H1 (cell line): Measurements from ENCODE around the gene R3HDM4. TPM values are rescaled to one million over a fixed set of nuclear protein-coding genes. Genes with fewer than 3 reads are reported as not detected.

Experiments used
- CTCF ChIA-PET: fragments of 300-600 bp; sonication (Branson Sonifier 250); formaldehyde crosslinking; loops from one replicate; lab custom pipeline; 2021; ENCODE audit not compliant: partially characterized antibody; lab: Charles Lee
- POLR2A ChIA-PET: fragments of 300-600 bp; sonication (Branson Sonifier 250); formaldehyde crosslinking; loops from one replicate; lab custom pipeline; 2021; ENCODE audit warnings: inconsistent platforms; ENCODE audit not compliant: partially characterized antibody; lab: Charles Lee
- DNase-seq, 2 experiments: peaks; one replicate each; pipeline versions ENCODE4 v3.0.0 to v3.0.0-alpha.2; 2010 to 2022; ENCODE audit warnings: low spot score in 2 of 2, low read depth in 1 of 2, mixed read lengths in 1 of 2
- FAIRE-seq: peaks from 2 replicates; lab custom pipeline; 2011; peaks lifted over from hg19 to GRCh38; lab: Jason Lieb, UNC
- H2AFZ ChIP-seq: 2 replicates; pipeline ENCODE4 v1.8.1; 2012; ENCODE audit warnings: low read length, inconsistent platforms
- H2AK5ac ChIP-seq: 2 replicates; pipeline ENCODE4 v1.6.1; 2013; ENCODE audit warnings: low read depth, low read length
- H2BK120ac ChIP-seq: replicated peaks from 2 replicates; pipeline ENCODE3; 2013; ENCODE audit warnings: low read depth, low read length, inconsistent platforms
- H2BK12ac ChIP-seq: 2 replicates; pipeline ENCODE4 v1.6.1; 2013; ENCODE audit warnings: low read depth, low read length
- H2BK15ac ChIP-seq: 2 replicates; pipeline ENCODE4 v1.6.1; 2013; ENCODE audit warnings: low read length
- H2BK20ac ChIP-seq: 2 replicates; pipeline ENCODE4 v1.6.1; 2013; ENCODE audit warnings: low read length
- H2BK5ac ChIP-seq: 2 replicates; pipeline ENCODE4 v1.6.1; 2013; ENCODE audit warnings: low read depth, low read length
- H3K14ac ChIP-seq: 2 replicates; pipeline ENCODE4 v1.6.1; 2013; ENCODE audit warnings: inconsistent platforms; ENCODE audit not compliant: insufficient read length
- H3K18ac ChIP-seq: 2 replicates; pipeline ENCODE4 v1.6.1; 2013; ENCODE audit warnings: low read length; ENCODE audit errors: extremely low read depth
- H3K23ac ChIP-seq: 2 replicates; pipeline ENCODE4 v1.6.1; 2013; ENCODE audit warnings: inconsistent platforms; ENCODE audit not compliant: insufficient read length
- H3K23me2 ChIP-seq: 2 replicates; pipeline ENCODE4 v1.6.1; 2013; ENCODE audit warnings: low read depth, low read length
- H3K27ac ChIP-seq: 2 replicates; pipeline ENCODE4 v1.6.1; 2011; ENCODE audit warnings: low read depth, low read length, inconsistent platforms
- H3K27me3 ChIP-seq, 4 experiments: replicated peaks in 1 of 4; 1 replicate in 1 of 4; 2 replicates in 3 of 4; pipeline versions ENCODE4 v1.6.1 to v1.8.1; 2011 to 2013; ENCODE audit warnings: low read length in 3 of 4, mild to moderate bottlenecking in 3 of 4, inconsistent platforms in 2 of 4, mixed read lengths in 2 of 4, moderate library complexity in 1 of 4; ENCODE audit not compliant: control insufficient read depth in 3 of 4, insufficient read depth in 3 of 4; ENCODE audit errors: extremely low read depth in 1 of 4
- H3K36me3 ChIP-seq, 4 experiments: 2 replicates each; pipeline versions ENCODE4 v1.6.1 to v1.8.1; 2011 to 2013; ENCODE audit warnings: mild to moderate bottlenecking in 4 of 4, low read length in 3 of 4, moderate library complexity in 2 of 4, control low read depth in 1 of 4, inconsistent platforms in 1 of 4; ENCODE audit not compliant: insufficient read depth in 4 of 4, control insufficient read depth in 2 of 4
- H3K4ac ChIP-seq: replicated peaks from 2 replicates; pipeline ENCODE3; 2013; ENCODE audit warnings: low read length, low read depth, mixed read lengths, inconsistent platforms; ENCODE audit not compliant: insufficient read length
- H3K4me1 ChIP-seq, 4 experiments: replicated peaks in 1 of 4; 1 replicate in 1 of 4; 2 replicates in 3 of 4; pipeline versions ENCODE4 v1.6.1 to v1.8.1; 2011 to 2013; ENCODE audit warnings: low read length in 3 of 4, inconsistent platforms in 2 of 4, mixed read lengths in 1 of 4; ENCODE audit not compliant: insufficient read depth in 4 of 4, control insufficient read depth in 3 of 4
- H3K4me2 ChIP-seq, 2 experiments: 2 replicates each; pipeline versions ENCODE4 v1.6.1 to v1.8.1; 2011 to 2013; ENCODE audit warnings: low read depth in 2 of 2, low read length in 2 of 2, control low read depth in 1 of 2, inconsistent platforms in 1 of 2, mild to moderate bottlenecking in 1 of 2; ENCODE audit not compliant: insufficient read depth in 1 of 2
- H3K4me3 ChIP-seq, 4 experiments: fragments of 200-600, 300-600 bp in 1 of 4; sonication (generic), shearing (Covaris generic), sonication (Bioruptor Twin) in 1 of 4; 2 replicates each; pipeline versions ENCODE4 v1.5.1 to v1.8.1; 2011 to 2016; ENCODE audit warnings: low read length in 4 of 4, low read depth in 3 of 4, control low read depth in 2 of 4, inconsistent platforms in 2 of 4, mild to moderate bottlenecking in 2 of 4, mixed read lengths in 1 of 4, moderate library complexity in 1 of 4; ENCODE audit not compliant: insufficient read depth in 2 of 4; ENCODE audit errors: extremely low read depth in 1 of 4
- H3K56ac ChIP-seq: replicated peaks from 2 replicates; pipeline ENCODE3; 2013; ENCODE audit warnings: low read depth, mild to moderate bottlenecking, mixed read lengths, low read length, inconsistent platforms; ENCODE audit not compliant: insufficient read length
- H3K79me1 ChIP-seq: 2 replicates; pipeline ENCODE4 v1.6.1; 2013; ENCODE audit warnings: low read depth, low read length, control low read depth
- H3K79me2 ChIP-seq, 2 experiments: 2 replicates each; pipeline versions ENCODE4 v1.6.1 to v1.8.1; 2012 to 2013; ENCODE audit warnings: low read length in 2 of 2, mild to moderate bottlenecking in 2 of 2, inconsistent platforms in 1 of 2; ENCODE audit not compliant: insufficient read depth in 2 of 2, control insufficient read depth in 1 of 2
- H3K9ac ChIP-seq, 4 experiments: replicated peaks in 1 of 4; 1 replicate in 1 of 4; 2 replicates in 3 of 4; pipeline versions ENCODE4 v1.6.1 to v1.8.1; 2011 to 2013; ENCODE audit warnings: low read depth in 3 of 4, low read length in 3 of 4, control low read depth in 2 of 4, mild to moderate bottlenecking in 2 of 4, moderate library complexity in 2 of 4, inconsistent platforms in 1 of 4; ENCODE audit errors: extremely low read depth in 1 of 4
- H3K9me3 ChIP-seq, 2 experiments: 2 replicates each; pipeline versions ENCODE4 v1.6.1 to v1.8.1; 2012 to 2013; ENCODE audit warnings: mild to moderate bottlenecking in 2 of 2, moderate library complexity in 2 of 2, control low read depth in 1 of 2, inconsistent platforms in 1 of 2, low read depth in 1 of 2, low read length in 1 of 2, mixed read lengths in 1 of 2; ENCODE audit not compliant: insufficient read depth in 2 of 2
- H4K20me1 ChIP-seq, 2 experiments: replicated peaks in 1 of 2; 2 replicates each; pipeline versions ENCODE3 to v1.8.1; 2011 to 2013; ENCODE audit warnings: inconsistent platforms in 2 of 2, low read length in 2 of 2, mild to moderate bottlenecking in 1 of 2; ENCODE audit not compliant: insufficient read depth in 2 of 2, control insufficient read depth in 1 of 2
- H4K5ac ChIP-seq: 2 replicates; pipeline ENCODE4 v1.6.1; 2013; ENCODE audit warnings: low read length, low read depth, mixed read lengths, inconsistent platforms; ENCODE audit not compliant: insufficient read length
- H4K8ac ChIP-seq: 2 replicates; pipeline ENCODE4 v1.8.0; 2013; ENCODE audit warnings: mild to moderate bottlenecking, moderate library complexity, low read length, inconsistent platforms; ENCODE audit not compliant: insufficient read depth; ENCODE audit errors: extremely low read depth
- H4K91ac ChIP-seq: replicated peaks from 2 replicates; pipeline ENCODE3; 2013; ENCODE audit warnings: low read length, mixed read lengths, inconsistent platforms; ENCODE audit not compliant: insufficient read length
- CBX5 ChIP-seq: fragments of 300-800, 300-1000 bp; sonication (generic); IDR thresholded peaks from 2 replicates; pipeline ENCODE4 v1.7.1; 2016; ENCODE audit warnings: antibody characterized with exemption, low read length, low read depth
- EZH2 ChIP-seq: fragments of 200-600 bp; sonication (generic); IDR thresholded peaks from 2 replicates; pipeline ENCODE4 v1.7.1; 2012; ENCODE audit warnings: low read depth, mild to moderate bottlenecking, moderate library complexity, low read length, inconsistent platforms; ENCODE audit not compliant: severe bottlenecking
- TCF12 ChIP-seq: IDR thresholded peaks from 2 replicates; pipeline ENCODE4 v1.6.1; 2011; ENCODE audit warnings: low read depth, mild to moderate bottlenecking, low read length
- WGBS, 2 experiments: shearing (Covaris generic) in 1 of 2; methylation state at CpG; one replicate each; pipeline versions ENCODE4 v1.1.6 to v1.1.7; 2013 to 2015; ENCODE audit warnings: low lambda C conversion rate in 2 of 2, mixed read lengths in 2 of 2, inconsistent platforms in 1 of 2, low coverage in 1 of 2, missing lambda C conversion rate in 1 of 2; ENCODE audit not compliant: insufficient replicate concordance in 2 of 2, insufficient coverage in 1 of 2, insufficient read length in 1 of 2; ENCODE audit errors: extremely low coverage in 1 of 2, missing lambda C conversion rate in 1 of 2; 5-methylcytosine and 5-hydroxymethylcytosine counted together
- polyA plus RNA-seq, 7 experiments: library from polyadenylated mRNA; depleted of rRNA in 3 of 7; stranded (reverse) in 5 of 7; unstranded in 2 of 7; fragments of >200 nt in 5 of 7; fragments of 200-250 nt in 2 of 7; gene quantifications; 1 replicate in 5 of 7; 2 replicates in 1 of 7; 4 replicates in 1 of 7; pipeline versions ENCODE4 v1.2.1 to v1.2.3, GENCODE V29; 2011 to 2013; ENCODE audit warnings: missing spikeins in 2 of 7, mixed read lengths in 2 of 7
- total RNA-seq: library from RNA; stranded (reverse); fragmentation: NEBNext Ultra II Directional; extraction: Animal tissue kit (Norgen Biotek cat#: 25700); gene quantifications from 2 replicates; pipeline ENCODE4 v1.2.1, GENCODE V29; 2021

R3HDM4 gene
- total and polyA plus RNA-seq, 2 of the 8 experiments (the other 6 are each of a cell fraction or from before 2014, with no cell fraction given): 76.8 to 102 TPM

GRCh38 chr19:927780-928401, 14.9 kb upstream of the R3HDM4 start:
- H3K23ac ChIP-seq: no peak overlapping the region
- CTCF ChIA-PET: interaction anchor here (0.8 to 1.5 kb wide), 3 partner anchors 35 to 56 kb away, joined by 3 to 5 read pairs (median 3); partner anchors contain the start of gene WDR18
- TF ChIP-seq EZH2 (no peak), TCF12 (no peak), CBX5 (no peak)

More at GRCh38 chr19:927780-928401, 14.9 kb upstream of the R3HDM4 start:
- Histone ChIP-seq H3K9me3 (no peaks in the 10 kb centered on the region), H3K14ac (no peak overlapping the region), H4K91ac (peak overlapping the region; percentile 89), H2BK5ac (peak overlapping the region; percentile 75; the same call in 1 of the 2 replicates), H3K4me1 (peaks cover 2 to 15% (median 8%) of the 10 kb centered on the region in 4 experiments), H3K23me2 (peaks cover 6% of the 10 kb centered on the region), H3K79me2 (peaks cover 0 to 29% of the 10 kb centered on the region in 2 experiments; a peak in 3 of 4 replicates), H3K4me2 (peak overlapping the region; percentile 63 to 71), H3K18ac (peak overlapping the region; percentile 71), H3K36me3 (peaks cover 0 to 15% (median 8%) of the 10 kb centered on the region in 4 experiments; a peak in 3 of 8 replicates), H3K9ac (no peak overlapping the region; a peak in 1 of 7 replicates), H3K27ac (no peak overlapping the region; the same call in 1 of the 2 replicates), H2AFZ (no peak overlapping the region), H3K4ac (peak overlapping the region; percentile 69), H2BK15ac (0 out of 2 replicates have a peak overlapping the region, but pooled peaks have one; percentile 46), H2BK12ac (no peak overlapping the region; the same call in 1 of the 2 replicates), H4K20me1 (peaks cover 0 to 8% of the 10 kb centered on the region in 2 experiments), H3K4me3 (peak overlapping the region in 3 of 4 experiments; percentile 21 to 97 (median 86); a peak in 4 of 8 replicates), H4K5ac (peak overlapping the region; percentile 68), H2BK20ac (0 out of 2 replicates have a peak overlapping the region, but pooled peaks have one; percentile 10), H3K56ac (no peak overlapping the region), H3K79me1 (peaks cover 6% of the 10 kb centered on the region; the same call in 1 of the 2 replicates), H3K27me3 (peaks cover 0 to 5% (median 0%) of the 10 kb centered on the region in 4 experiments; a peak in 1 of 7 replicates), H4K8ac (peak overlapping the region; percentile 66), H2AK5ac (no peak overlapping the region), H2BK120ac (peak overlapping the region; percentile 10)
- DNase-seq (no peak), FAIRE-seq (no peak)
- POLR2A ChIA-PET: interaction anchor here (0.6 to 1.2 kb wide), 7 partner anchors 26 to 66 kb away, joined by 3 to 6 read pairs (median 3); no protein-coding TSS in a partner anchor
- WGBS, 2 experiments: 67% methylated on average over 8 of the region's 12 CpGs; no CpG with 5 or more reads in 1 of the 2 experiments
